GDM1 (cell line): ENCODE data around the gene MALL.
"Not testable (repeated sequence)": the region's sequence is repeated elsewhere in the genome, so short reads cannot be mapped to it uniquely, and the experiment has no call there.

Experiments used
- DNase-seq: peaks from one replicate; lab custom pipeline; 2025; lab: John Stamatoyannopoulos, UW

MALL gene

GRCh38 chr2:110050222-110050621 lies 65.4 kb downstream of the MALL start:
- DNase-seq: not testable (repeated sequence)

GRCh38 chr2:110049769-110050168 lies 65.9 kb downstream of the MALL start:
- not testable (repeated sequence) for DNase-seq

GRCh38 chr2:110048255-110049197 lies 67.1 kb downstream of the MALL start:
- not testable (repeated sequence) for DNase-seq

GRCh38 chr2:110047225-110047624 lies 68.4 kb downstream of the MALL start:
- not testable (repeated sequence) for DNase-seq

GRCh38 chr2:110041941-110042660 lies 73.5 kb downstream of the MALL start:
- not testable (repeated sequence) for DNase-seq

GRCh38 chr2:110037336-110037735 lies 78.3 kb downstream of the MALL start:
- DNase-seq: not testable (repeated sequence)

- DNase-seq: not testable (repeated sequence)
These were observed 80.2 kb downstream of the MALL start for GRCh38 chr2:110035384-110035783.

GRCh38 chr2:110034935-110035334 lies 80.7 kb downstream of the MALL start:
- DNase-seq: not testable (repeated sequence)
